ES-I3 (cell line): ENCODE measurements around the gene ATP11B.
"Not testable (repeated sequence)": the region's sequence is repeated elsewhere in the genome, so short reads cannot be mapped to it uniquely, and the experiment has no call there.

Experiments used
- H3K36me3 ChIP-seq: 2 replicates; pipeline ENCODE4 v1.6.1; 2013; ENCODE audit warnings: mild to moderate bottlenecking, low read length, control low read depth, moderate library complexity; ENCODE audit not compliant: insufficient read depth
- H3K4me1 ChIP-seq: 2 replicates; pipeline ENCODE4 v1.6.1; 2013; ENCODE audit warnings: mild to moderate bottlenecking, control low read depth, low read length; ENCODE audit not compliant: insufficient read depth
- H3K9ac ChIP-seq: 2 replicates; pipeline ENCODE4 v1.6.1; 2013; ENCODE audit warnings: low read depth, mild to moderate bottlenecking, low read length, moderate library complexity
- H3K9me3 ChIP-seq: 2 replicates; pipeline ENCODE4 v1.6.1; 2013; ENCODE audit warnings: mild to moderate bottlenecking, low read length, moderate library complexity; ENCODE audit not compliant: control insufficient read depth, insufficient read depth

Gene ATP11B

DNA sequence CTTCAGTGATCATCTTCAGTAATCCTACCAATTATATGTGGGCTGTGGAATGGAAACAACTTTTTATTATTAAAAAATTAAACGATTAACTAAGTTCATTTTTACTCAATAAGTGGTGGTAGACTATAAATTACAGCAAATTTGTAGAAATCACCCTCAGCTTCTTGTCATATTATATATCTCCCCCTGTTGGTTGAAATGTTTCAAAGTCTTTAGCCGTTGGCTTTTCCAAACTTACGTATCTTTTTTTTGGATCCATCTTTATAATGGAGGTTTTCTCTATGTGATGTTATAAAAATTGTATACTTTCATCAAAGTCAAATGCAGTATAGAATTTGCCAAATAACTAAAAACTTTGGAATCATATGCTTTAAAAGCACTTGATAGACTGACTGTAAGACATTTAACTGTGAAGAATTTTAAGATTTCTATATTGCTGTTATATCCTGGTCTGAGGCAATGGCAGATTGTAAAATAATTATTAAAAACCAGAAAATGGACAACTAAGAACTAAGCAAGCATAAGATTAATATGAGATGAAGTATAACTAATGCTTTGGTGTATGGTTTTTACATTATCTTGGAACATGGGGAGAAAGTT, 44.7 kb downstream of the ATP11B start:
- Histone ChIP-seq H3K9me3 (no peaks in the 10 kb centered on the region), H3K4me1 (no peaks in the 10 kb centered on the region), H3K9ac (no peak overlapping the region), H3K36me3 (no peaks in the 10 kb centered on the region)

DNA sequence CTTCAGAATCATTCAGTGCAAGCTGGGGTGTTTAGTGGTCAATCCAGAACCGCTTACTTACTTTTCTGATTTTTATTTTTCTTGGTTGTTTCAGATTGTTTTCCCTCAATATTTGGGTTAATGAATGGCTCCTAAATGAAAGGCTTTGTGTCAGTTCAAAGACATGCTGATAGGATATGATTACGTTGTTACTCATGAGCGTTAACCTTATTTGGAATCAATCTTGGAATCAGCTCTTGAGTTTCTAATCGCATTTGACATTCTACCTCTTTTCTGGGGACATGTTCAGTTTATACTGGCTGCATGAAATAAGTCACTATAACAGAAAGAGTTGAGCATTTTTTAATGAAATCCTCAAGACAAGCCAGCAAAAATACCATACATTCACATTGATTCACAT, 50.2 kb downstream of the ATP11B start:
- Histone ChIP-seq H3K36me3 (no peaks in the 10 kb centered on the region), H3K4me1 (no peaks in the 10 kb centered on the region), H3K9ac (no peak overlapping the region), H3K9me3 (no peaks in the 10 kb centered on the region)

DNA sequence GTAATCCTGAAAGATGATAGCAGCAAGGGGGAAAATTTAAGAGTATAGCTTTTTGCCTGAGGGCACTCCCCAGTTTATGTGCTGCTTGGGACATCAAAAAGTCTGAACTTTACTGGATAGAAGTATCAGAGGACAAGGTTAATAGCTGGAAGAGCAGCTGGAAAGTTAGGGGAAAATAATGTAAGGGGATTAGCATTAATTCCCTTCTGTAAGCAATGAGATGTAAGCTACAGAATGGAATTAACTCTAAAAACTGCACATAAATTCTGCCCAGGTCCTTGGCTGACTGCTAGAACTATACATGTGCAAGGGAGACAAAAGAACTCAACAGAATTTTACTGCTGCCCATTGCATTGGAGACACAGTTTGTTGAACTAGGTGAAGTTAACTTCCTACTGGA, 55.6 kb downstream of the ATP11B start:
- Histone ChIP-seq H3K9ac (no peak overlapping the region), H3K36me3 (no peaks in the 10 kb centered on the region), H3K4me1 (no peaks in the 10 kb centered on the region), H3K9me3 (no peaks in the 10 kb centered on the region)

DNA sequence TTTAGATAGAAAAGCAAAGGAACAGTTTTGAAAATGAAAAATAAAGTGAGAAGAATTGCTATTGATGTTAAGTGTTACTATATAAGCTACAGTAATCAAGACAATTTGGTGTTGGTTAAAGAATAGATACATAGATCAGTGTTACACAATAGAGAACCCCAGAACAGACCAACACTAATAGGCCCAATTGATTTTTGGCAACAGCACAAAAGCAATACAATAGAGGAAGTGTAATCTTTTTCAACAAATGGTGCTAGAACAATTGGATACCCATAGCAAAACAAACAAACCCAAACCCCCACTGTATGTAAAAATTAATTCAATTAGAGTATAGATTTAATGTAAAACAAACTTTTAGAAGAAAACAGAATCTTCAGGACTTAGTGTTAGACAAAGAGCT, 61.8 kb downstream of the ATP11B start:
- no peaks in the 10 kb centered on the region for H3K36me3 ChIP-seq
- no peak overlapping the region for H3K9ac ChIP-seq
- no peaks in the 10 kb centered on the region for H3K9me3 ChIP-seq
- no peaks in the 10 kb centered on the region for H3K4me1 ChIP-seq

DNA sequence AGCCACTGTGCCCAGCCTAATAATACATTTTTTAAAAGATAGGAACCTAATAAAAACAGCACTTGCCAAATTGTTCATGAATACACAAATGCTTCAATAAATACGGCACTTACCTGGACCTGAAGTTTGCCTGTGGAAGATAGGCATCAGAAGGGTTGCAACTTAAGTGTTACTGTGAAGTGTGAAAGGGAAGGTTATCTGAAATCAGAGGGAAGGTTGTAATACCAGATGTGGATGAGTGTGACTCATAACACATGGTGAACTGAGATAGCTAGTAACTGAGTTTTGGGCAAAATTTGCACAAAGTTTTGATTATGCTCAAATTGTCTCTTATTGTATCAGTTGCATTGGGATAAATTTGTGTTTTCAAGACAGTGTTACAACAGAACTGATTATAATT, 68.0 kb downstream of the ATP11B start:
- Histone ChIP-seq H3K9ac (no peak overlapping the region), H3K9me3 (no peaks in the 10 kb centered on the region), H3K4me1 (no peaks in the 10 kb centered on the region), H3K36me3 (no peaks in the 10 kb centered on the region)

DNA sequence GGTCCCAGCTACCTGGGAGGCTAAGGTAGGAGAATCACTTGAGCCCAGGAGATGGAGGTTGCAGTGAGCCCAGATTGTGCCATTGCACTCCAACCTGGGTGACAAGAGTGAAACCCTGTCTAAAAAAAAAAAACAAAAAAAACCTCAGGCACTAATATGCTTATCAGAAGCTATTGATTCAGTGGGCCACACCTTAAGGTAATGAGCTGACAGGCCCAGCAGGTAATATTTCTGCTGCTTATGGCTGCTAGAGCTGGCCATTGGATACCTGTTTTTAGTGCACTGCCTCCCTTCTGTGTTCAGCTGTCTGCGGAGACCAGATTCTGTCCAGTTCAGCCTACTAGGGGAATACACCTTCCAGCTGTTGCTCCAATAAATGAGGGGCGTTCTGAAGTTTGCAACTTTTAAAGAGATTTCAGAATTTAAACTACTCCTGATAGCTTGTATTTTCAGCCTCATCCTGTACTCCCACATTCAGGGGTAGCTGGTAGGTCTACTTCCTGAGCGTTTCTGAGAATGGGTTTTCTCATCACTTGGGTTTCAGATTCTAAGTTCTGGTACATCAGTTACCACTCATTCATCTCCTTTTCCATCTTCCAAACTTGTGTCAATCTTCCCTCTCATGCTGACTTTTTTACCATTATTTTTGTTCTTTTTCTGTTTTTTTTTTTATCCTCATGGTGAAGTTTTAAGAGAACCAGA, 69.0 kb downstream of the ATP11B start:
- Histone ChIP-seq H3K36me3 (no peaks in the 10 kb centered on the region), H3K4me1 (no peaks in the 10 kb centered on the region), H3K9ac (no peak overlapping the region), H3K9me3 (no peaks in the 10 kb centered on the region)

DNA sequence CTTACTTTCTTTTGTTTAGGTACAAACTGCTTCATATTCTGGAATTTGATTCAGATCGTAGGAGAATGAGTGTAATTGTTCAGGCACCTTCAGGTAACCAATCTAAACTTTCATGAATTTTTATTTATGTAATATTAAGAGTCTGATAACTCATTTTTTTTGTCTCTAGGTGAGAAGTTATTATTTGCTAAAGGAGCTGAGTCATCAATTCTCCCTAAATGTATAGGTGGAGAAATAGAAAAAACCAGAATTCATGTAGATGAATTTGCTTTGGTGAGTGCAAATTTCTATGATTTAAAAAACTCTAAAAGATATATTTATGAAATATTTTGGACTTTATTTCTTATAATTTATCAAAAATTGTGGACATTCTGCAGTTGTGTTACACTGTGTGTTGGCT, 75.8 kb downstream of the ATP11B start:
- no peaks in the 10 kb centered on the region; the same call in 1 of the 2 replicates for H3K9me3 ChIP-seq

DNA sequence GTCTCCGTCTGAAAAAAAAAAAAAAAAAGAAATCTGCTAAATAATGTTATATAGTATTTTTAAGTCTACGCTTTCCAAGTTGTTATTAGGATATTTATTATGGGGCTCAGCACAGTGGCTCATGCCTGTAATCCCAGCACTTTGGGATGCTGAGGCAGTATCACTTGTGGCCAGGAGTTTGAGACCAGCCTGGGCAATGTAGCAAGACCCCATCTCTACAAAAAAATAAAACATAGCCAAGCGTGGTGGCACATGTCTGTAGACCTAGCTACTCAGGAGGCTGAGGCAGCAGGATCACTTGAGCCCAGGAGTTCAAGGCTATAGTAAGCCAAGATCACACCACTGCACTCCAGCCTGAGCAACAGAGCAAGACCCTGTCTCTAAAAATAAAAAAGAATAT, 77.6 kb downstream of the ATP11B start:
- H3K9ac ChIP-seq, H3K36me3 ChIP-seq, H3K9me3 ChIP-seq, H3K4me1 ChIP-seq: not testable (repeated sequence)

More for the DNA sequence above, 75.8 kb downstream of the ATP11B start:
- Histone ChIP-seq H3K9ac (no peak overlapping the region), H3K36me3 (no peaks in the 10 kb centered on the region; the same call in 1 of the 2 replicates), H3K4me1 (no peaks in the 10 kb centered on the region)

DNA sequence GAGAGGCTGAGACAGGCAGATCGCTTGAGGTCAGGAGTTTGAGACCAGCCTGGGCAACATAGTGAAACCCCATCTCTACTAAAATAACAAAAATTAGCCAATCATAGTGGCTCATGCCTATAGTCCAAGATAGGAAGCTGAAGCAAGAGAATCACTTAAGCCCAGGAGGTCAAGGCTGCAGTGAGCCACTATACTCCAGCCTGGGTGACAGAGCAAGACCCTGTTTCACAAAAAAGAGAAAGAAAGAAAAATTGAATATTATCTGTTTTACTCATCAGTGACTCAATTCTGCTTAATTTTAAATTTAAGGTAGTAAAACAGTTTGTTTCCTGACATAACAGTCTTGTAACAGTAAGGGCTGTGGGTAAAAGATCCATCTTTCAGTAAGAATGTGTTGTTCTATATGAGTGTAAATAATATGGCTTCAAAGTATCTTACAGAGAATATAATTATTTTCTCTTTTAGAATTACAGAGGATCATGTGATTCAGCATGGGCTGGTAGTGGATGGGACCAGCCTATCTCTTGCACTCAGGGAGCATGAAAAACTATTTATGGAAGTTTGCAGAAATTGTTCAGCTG, 85.8 kb downstream of the ATP11B start:
- no peaks in the 10 kb centered on the region for H3K36me3 ChIP-seq
- no peaks in the 10 kb centered on the region for H3K4me1 ChIP-seq
- H3K9me3 ChIP-seq: no peaks in the 10 kb centered on the region
- no peak overlapping the region for H3K9ac ChIP-seq

DNA sequence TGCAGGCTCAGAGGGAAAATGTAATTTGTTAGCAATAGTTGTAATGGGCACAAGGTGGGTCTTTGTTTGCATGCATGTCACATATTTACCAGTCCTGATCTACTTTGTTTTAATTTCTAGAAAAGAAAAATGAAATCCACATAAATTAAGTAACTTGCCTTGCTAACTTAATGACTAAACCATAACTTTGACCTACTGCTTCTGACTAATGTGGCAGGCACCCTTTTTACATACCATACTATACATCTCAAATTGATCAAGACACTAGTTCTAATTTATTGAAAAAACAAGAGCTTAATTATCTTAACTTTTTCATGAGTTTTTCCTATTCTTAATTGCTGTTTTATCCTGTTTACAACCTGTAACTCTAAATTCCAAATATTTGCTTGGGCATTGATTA, 93.2 kb downstream of the ATP11B start:
- Histone ChIP-seq H3K4me1 (no peaks in the 10 kb centered on the region), H3K9me3 (no peaks in the 10 kb centered on the region), H3K9ac (no peak overlapping the region), H3K36me3 (no peaks in the 10 kb centered on the region)

DNA sequence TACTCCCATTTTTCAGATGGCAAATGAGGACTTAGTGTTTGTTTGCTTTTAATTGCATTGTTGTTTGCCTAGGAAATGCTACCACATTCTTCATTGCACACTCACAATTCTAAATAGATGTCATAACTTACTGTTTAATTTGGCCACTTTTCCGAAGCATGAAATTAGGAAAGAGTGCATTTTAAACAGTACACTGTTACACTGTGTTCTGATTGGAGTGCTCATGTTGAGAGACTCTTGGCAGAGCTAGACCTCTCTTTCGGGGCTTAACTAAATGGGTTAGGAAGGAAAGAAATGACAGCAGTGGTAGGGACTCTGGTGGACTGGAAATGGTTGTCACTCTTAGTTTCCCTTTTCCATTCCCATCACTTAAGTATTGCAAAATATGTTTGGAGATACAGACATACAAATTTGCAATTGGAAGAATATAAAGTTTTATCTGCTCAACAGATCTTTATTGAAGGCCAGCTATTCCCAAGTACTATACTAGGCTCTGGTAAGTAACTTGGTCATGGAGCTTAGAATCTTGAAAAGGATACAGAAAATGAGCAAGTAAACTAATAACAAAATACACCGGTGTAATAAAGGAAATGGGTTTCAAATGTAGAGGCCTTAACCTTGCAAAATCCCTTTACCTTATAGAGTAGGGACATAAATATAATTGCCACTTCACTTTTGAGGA, 96.8 kb downstream of the ATP11B start:
- H3K36me3 ChIP-seq: no peaks in the 10 kb centered on the region
- no peaks in the 10 kb centered on the region for H3K9me3 ChIP-seq
- no peaks in the 10 kb centered on the region for H3K4me1 ChIP-seq
- H3K9ac ChIP-seq: no peak overlapping the region

DNA sequence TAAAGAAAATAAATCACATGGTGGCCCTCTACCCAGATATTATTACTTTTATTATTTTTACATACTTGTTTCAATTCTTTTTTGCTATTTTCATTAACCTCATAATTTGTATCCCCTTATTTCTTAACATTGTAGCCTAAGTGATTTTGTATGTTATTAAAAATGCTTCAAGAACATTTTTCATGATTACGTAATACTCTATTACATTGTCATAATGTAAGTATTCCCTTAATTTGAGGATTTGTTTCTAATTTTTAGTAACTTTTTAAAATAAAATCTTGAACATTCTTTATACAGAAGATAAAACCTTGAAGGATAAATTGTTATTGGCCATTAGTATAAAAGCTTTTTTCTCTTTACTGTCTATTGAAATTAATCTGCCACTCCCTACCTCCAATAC, 98.1 kb downstream of the ATP11B start:
- H3K9ac ChIP-seq: no peak overlapping the region
- H3K4me1 ChIP-seq: no peaks in the 10 kb centered on the region
- H3K9me3 ChIP-seq: no peaks in the 10 kb centered on the region
- no peaks in the 10 kb centered on the region for H3K36me3 ChIP-seq

DNA sequence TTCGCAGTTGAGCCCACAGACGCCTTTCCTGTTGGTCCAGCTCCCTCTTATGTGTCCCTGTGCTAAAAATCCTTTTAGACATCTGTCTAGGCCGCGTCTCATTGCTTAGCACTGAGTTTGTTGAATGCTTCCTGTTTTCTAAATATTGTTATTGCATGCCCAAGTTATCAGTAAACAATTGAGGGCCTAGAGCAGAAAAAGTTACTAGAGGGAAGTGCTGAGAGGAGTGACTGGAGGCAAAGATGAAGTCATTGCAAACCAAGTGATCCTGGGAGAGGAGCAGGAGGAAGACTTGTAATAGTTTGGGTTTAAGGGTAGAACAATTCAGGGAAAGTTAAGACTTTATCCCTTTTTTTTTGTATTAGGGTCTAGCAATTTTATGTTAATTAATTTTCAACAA, 98.9 kb downstream of the ATP11B start:
- Histone ChIP-seq H3K9me3 (no peaks in the 10 kb centered on the region), H3K4me1 (no peaks in the 10 kb centered on the region), H3K9ac (no peak overlapping the region), H3K36me3 (no peaks in the 10 kb centered on the region)

DNA sequence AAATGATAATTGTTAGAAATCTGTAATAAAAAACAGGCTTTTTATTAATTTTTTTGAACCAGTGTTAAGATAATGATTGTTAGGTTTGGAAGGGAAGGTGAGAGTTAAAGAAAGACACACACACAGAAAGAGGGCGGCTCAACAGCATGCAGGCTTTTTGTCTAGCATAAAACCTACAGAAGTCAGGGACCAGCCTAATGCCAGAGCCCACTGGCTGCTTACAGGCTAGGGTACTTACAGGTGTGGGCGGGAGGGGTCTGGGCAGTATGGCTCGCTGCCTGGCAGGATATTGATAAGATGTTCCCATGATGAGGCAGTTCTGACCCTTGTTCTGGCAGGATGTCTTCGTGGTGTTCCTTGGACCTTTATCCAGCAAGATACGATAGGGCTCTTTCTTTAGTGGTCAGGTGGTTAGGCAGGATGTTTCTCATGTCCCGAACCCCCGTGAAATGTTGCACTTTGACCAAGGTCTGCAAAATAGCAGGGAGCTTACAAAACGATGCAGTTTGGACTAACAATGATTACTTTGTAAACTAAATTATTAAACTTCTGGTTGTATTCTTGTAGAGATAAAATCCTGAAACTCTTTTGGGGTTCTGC, 102.3 kb downstream of the ATP11B start:
- no peak overlapping the region for H3K9ac ChIP-seq
- H3K9me3 ChIP-seq: no peaks in the 10 kb centered on the region
- no peaks in the 10 kb centered on the region for H3K36me3 ChIP-seq
- no peaks in the 10 kb centered on the region for H3K4me1 ChIP-seq
